Liver (tissue), 9 donors: ENCODE data around the gene CARD11. TPM values are rescaled to one million over a fixed set of nuclear protein-coding genes. Genes with fewer than 3 reads are reported as not detected.

Experiments used
- DNase-seq: peaks from one replicate; pipeline ENCODE4 v3.0.0-alpha.2; 2017; ENCODE audit warnings: low spot score
- H3K27ac ChIP-seq, 2 donors: one replicate each; pipeline ENCODE4 v1.7.0; 2013; ENCODE audit warnings: inconsistent platforms in 2 of 2, low read length in 2 of 2, control low read depth in 1 of 2, low read depth in 1 of 2, mild to moderate bottlenecking in 1 of 2
- H3K27me3 ChIP-seq, 4 donors: one replicate each; pipeline versions ENCODE4 v1.6.1 to v1.7.0; 2013; ENCODE audit warnings: low read length in 3 of 4, inconsistent platforms in 1 of 4, mild to moderate bottlenecking in 1 of 4, moderate library complexity in 1 of 4; ENCODE audit not compliant: control insufficient read depth in 4 of 4, insufficient read depth in 4 of 4
- H3K36me3 ChIP-seq, 4 donors: one replicate each; pipeline versions ENCODE4 v1.6.1 to v1.7.0; 2013; ENCODE audit warnings: low read length in 3 of 4, mild to moderate bottlenecking in 3 of 4, low read depth in 1 of 4, moderate library complexity in 1 of 4; ENCODE audit not compliant: control insufficient read depth in 4 of 4, insufficient read depth in 3 of 4
- H3K4me1 ChIP-seq, 4 donors: one replicate each; pipeline versions ENCODE4 v1.6.1 to v1.7.0; 2013; ENCODE audit warnings: low read length in 3 of 4, mild to moderate bottlenecking in 3 of 4, moderate library complexity in 1 of 4; ENCODE audit not compliant: control insufficient read depth in 4 of 4, insufficient read depth in 4 of 4
- H3K4me3 ChIP-seq, 3 donors: one replicate each; pipeline versions ENCODE4 v1.6.1 to v1.7.0; 2013; ENCODE audit warnings: low read length in 3 of 3, control low read depth in 1 of 3, low read depth in 1 of 3, mild to moderate bottlenecking in 1 of 3
- H3K9ac ChIP-seq, 2 donors: one replicate each; pipeline ENCODE4 v1.7.0; 2013; ENCODE audit warnings: low read length in 2 of 2, mild to moderate bottlenecking in 2 of 2, moderate library complexity in 2 of 2, control low read depth in 1 of 2, low read depth in 1 of 2
- H3K9me3 ChIP-seq, 4 donors: one replicate each; pipeline versions ENCODE4 v1.6.1 to v1.7.0; 2013; ENCODE audit warnings: low read length in 3 of 4; ENCODE audit not compliant: control insufficient read depth in 4 of 4
- ATF3 ChIP-seq: IDR thresholded peaks from 2 replicates; pipeline ENCODE4 v1.6.1; 2016; ENCODE audit warnings: antibody characterized with exemption
- CTCF ChIP-seq: fragments of 150-350 bp; IDR thresholded peaks from 2 replicates; pipeline ENCODE4 v1.5.1; 2017; ENCODE audit warnings: improper control_type of control experiment, low read depth, low read length; ENCODE audit not compliant: missing input control
- EGR1 ChIP-seq, 2 donors: IDR thresholded peaks; 2 replicates each; pipeline ENCODE4 v1.6.1; 2016 to 2018; ENCODE audit warnings: antibody characterized with exemption in 2 of 2, low read depth in 2 of 2
- FOXA1 ChIP-seq: IDR thresholded peaks from 2 replicates; pipeline ENCODE4 v1.6.1; 2016; ENCODE audit warnings: antibody characterized with exemption
- FOXA2 ChIP-seq: IDR thresholded peaks from 2 replicates; pipeline ENCODE4 v1.6.1; 2016; ENCODE audit warnings: antibody characterized with exemption
- GABPA ChIP-seq, 2 donors: IDR thresholded peaks in 1 of 2; conservative IDR thresholded peaks in 1 of 2; 2 replicates each; pipeline ENCODE4 v1.6.1; 2016; ENCODE audit warnings: antibody characterized with exemption in 2 of 2, mild to moderate bottlenecking in 1 of 2, moderate library complexity in 1 of 2
- HNF4A ChIP-seq, 2 donors: conservative IDR thresholded peaks; 2 replicates each; pipeline ENCODE4 v1.6.1; 2016; ENCODE audit warnings: antibody characterized with exemption in 2 of 2, mild to moderate bottlenecking in 2 of 2
- HNF4G ChIP-seq: IDR thresholded peaks from 2 replicates; pipeline ENCODE4 v1.6.1; 2016; ENCODE audit warnings: antibody characterized with exemption
- JUND ChIP-seq, 2 donors: IDR thresholded peaks; 2 replicates each; pipeline ENCODE4 v1.6.1; 2016; ENCODE audit warnings: antibody characterized with exemption in 2 of 2
- MAX ChIP-seq: IDR thresholded peaks from 2 replicates; pipeline ENCODE4 v1.6.1; 2016; ENCODE audit warnings: antibody characterized with exemption
- NR2F2 ChIP-seq: IDR thresholded peaks from 2 replicates; pipeline ENCODE4 v1.6.1; 2016; ENCODE audit warnings: antibody characterized with exemption
- RAD21 ChIP-seq, 2 donors: IDR thresholded peaks; 2 replicates each; pipeline ENCODE4 v1.6.1; 2016; ENCODE audit warnings: antibody characterized with exemption in 2 of 2, mild to moderate bottlenecking in 2 of 2
- REST ChIP-seq: IDR thresholded peaks from 2 replicates; pipeline ENCODE4 v1.6.1; 2016; ENCODE audit warnings: antibody characterized with exemption, mild to moderate bottlenecking
- RXRA ChIP-seq, 2 donors: IDR thresholded peaks; 2 replicates each; pipeline ENCODE4 v1.6.1; 2017 to 2018; ENCODE audit warnings: antibody characterized with exemption in 2 of 2, mild to moderate bottlenecking in 1 of 2
- TAF1 ChIP-seq: conservative IDR thresholded peaks from 2 replicates; pipeline ENCODE4 v1.6.1; 2016; ENCODE audit warnings: antibody characterized with exemption, mild to moderate bottlenecking
- YY1 ChIP-seq: IDR thresholded peaks from 2 replicates; pipeline ENCODE4 v1.6.1; 2016; ENCODE audit warnings: antibody characterized with exemption, mild to moderate bottlenecking
- ZBTB33 ChIP-seq: IDR thresholded peaks from 2 replicates; pipeline ENCODE4 v1.6.1; 2016; ENCODE audit warnings: antibody characterized with exemption
- WGBS: extraction: QIAGEN DNeasy Blood & Tissue Kit; methylation state at CpG from one replicate; pipeline ENCODE4 v1.1.7; 2013; 5-methylcytosine and 5-hydroxymethylcytosine counted together
- polyA plus RNA-seq, 2 donors: library from polyadenylated mRNA; stranded (reverse) in 1 of 2; unstranded in 1 of 2; fragments of 200-250 nt in 1 of 2; fragments of >200 nt in 1 of 2; fragmentation: Nextera tagmentation in 1 of 2; extraction: Ambion mirVana in 1 of 2; gene quantifications; one replicate each; pipeline versions ENCODE4 v1.2.1 to v1.2.3, GENCODE V29; 2013 to 2015
- total RNA-seq, 2 donors: library from RNA; depleted of rRNA; stranded (reverse); fragments of >200 nt; gene quantifications; one replicate each; pipeline ENCODE4 v1.2.3, GENCODE V29; 2014
- donor health status: healthy.
- donor health status: healthy.
- donor health status: healthy.
- donor health status: healthy.
- donor health status: healthy.

The CARD11 gene
- total and polyA plus RNA-seq, 4 donors: 0.42 to 1.3 (median 0.83) TPM

- Histone ChIP-seq H3K36me3 (no peaks in the 10 kb centered on the region), H3K4me1 (no peaks in the 10 kb centered on the region), H3K4me3 (no peak overlapping the region), H3K27me3 (no peaks in the 10 kb centered on the region), H3K9ac (no peak overlapping the region), H3K9me3 (no peaks in the 10 kb centered on the region), H3K27ac (no peak overlapping the region)
- TF ChIP-seq RAD21 (IDR thresholded peaks at IDR 0.05): no peak
- no peak for TF ChIP-seq TAF1
- TF ChIP-seq CTCF: no peak
- TF ChIP-seq REST: no peak
- no peak for TF ChIP-seq ATF3
- no peak for TF ChIP-seq JUND (IDR thresholded peaks at IDR 0.05)
- 94% methylated on average over 5 of the region's 5 CpGs for WGBS
- DNase-seq: no peak
These were observed 185.0 kb downstream of the CARD11 start for GRCh38 chr7:2858621-2859020.

GRCh38 chr7:2856388-2857169, 187.1 kb downstream of the CARD11 start:
- no peaks in the 10 kb centered on the region for H3K27me3 ChIP-seq
- TF ChIP-seq HNF4A (conservative IDR thresholded peaks at IDR 0.05): no peak
- TF ChIP-seq MAX: no peak
- TF ChIP-seq HNF4G: no peak
- TF ChIP-seq NR2F2: no peak
- TF ChIP-seq GABPA (IDR thresholded peaks at IDR 0.05 in 1 of 2, conservative IDR thresholded peaks at IDR 0.05 in 1 of 2): no peak
- no peak for TF ChIP-seq REST
- TF ChIP-seq FOXA1: no peak
- TF ChIP-seq RXRA (IDR thresholded peaks at IDR 0.05): no peak
- no peak for TF ChIP-seq FOXA2
- TF ChIP-seq ZBTB33: no peak
- no peak for TF ChIP-seq RAD21 (IDR thresholded peaks at IDR 0.05)
- no peak for TF ChIP-seq EGR1 (IDR thresholded peaks at IDR 0.05; ENCODE audit: low read depth in 2 of 2)
- TF ChIP-seq CTCF: no peak
- no peak for TF ChIP-seq YY1
- 91% methylated on average over 5 of the region's 5 CpGs for WGBS
- H3K9ac ChIP-seq: no peak overlapping the region
- H3K9me3 ChIP-seq: no peaks in the 10 kb centered on the region
- H3K27ac ChIP-seq: no peak overlapping the region
- H3K36me3 ChIP-seq: no peaks in the 10 kb centered on the region
- no peak for DNase-seq
- H3K4me3 ChIP-seq: no peak overlapping the region
- H3K4me1 ChIP-seq: no peaks in the 10 kb centered on the region
